ENCODE data around the gene LRP10. TPM values are rescaled to one million over a fixed set of nuclear protein-coding genes. Genes with fewer than 3 reads are reported as not detected.
"Not testable (repeated sequence)": the region's sequence is repeated elsewhere in the genome, so short reads cannot be mapped to it uniquely, and the experiment has no call there.

The LRP10 gene
- total RNA-seq, 2 donors from 2014 or later = 263 to 308 TPM

GRCh38 chr14:22842211-22843122 is 29.1 kb upstream of the LRP10 start:
- ATAC-seq (no peak), DNase-seq (no peak)
- intact Hi-C loops (cut with DNase I, micrococcal nuclease) = no loop called here

- no peak for ATAC-seq
- DNase-seq = no peak
These were observed 28.2 kb upstream of the LRP10 start for GRCh38 chr14:22843123-22843925.

GRCh38 chr14:22844221-22845102 is 27.1 kb upstream of the LRP10 start:
- ATAC-seq = no peak
- no peak for DNase-seq
- intact Hi-C loops (cut with DNase I, micrococcal nuclease) = no loop called here

More at GRCh38 chr14:22843123-22843925, 28.2 kb upstream of the LRP10 start:
- intact Hi-C loops (cut with DNase I, micrococcal nuclease) = no loop called here

DNA sequence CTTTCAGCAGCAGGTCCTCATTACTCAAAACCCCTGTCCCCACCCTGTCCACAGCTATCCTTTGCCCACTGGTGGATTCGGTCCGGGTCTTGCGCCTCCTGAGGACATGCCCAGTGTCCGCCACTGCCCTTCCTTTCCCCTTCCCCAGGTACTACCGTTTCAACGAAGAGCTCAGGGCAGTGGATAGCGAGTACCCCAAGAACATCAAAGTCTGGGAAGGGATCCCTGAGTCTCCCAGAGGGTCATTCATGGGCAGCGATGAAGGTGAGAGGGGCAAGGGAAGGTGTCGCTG is 26.5 kb upstream of the LRP10 start:
- ATAC-seq = no peak
- intact Hi-C loops (cut with DNase I, micrococcal nuclease) = no loop called here

GRCh38 chr14:22845821-22846625 is 25.5 kb upstream of the LRP10 start:
- DNase-seq (no peak), ATAC-seq (no peak)
- intact Hi-C loops (cut with DNase I, micrococcal nuclease) = no loop called here

More for the DNA sequence above, 26.5 kb upstream of the LRP10 start:
- DNase-seq = no peak

- no peak for ATAC-seq
- intact Hi-C loops (cut with DNase I, micrococcal nuclease) = no loop called here
- DNase-seq = no peak
These were observed 24.7 kb upstream of the LRP10 start for GRCh38 chr14:22846811-22847307.

- DNase-seq = no peak
- intact Hi-C loops (cut with DNase I, micrococcal nuclease) = no loop called here
- ATAC-seq = no peak
These were observed 23.7 kb upstream of the LRP10 start for GRCh38 chr14:22847661-22848341.

DNA sequence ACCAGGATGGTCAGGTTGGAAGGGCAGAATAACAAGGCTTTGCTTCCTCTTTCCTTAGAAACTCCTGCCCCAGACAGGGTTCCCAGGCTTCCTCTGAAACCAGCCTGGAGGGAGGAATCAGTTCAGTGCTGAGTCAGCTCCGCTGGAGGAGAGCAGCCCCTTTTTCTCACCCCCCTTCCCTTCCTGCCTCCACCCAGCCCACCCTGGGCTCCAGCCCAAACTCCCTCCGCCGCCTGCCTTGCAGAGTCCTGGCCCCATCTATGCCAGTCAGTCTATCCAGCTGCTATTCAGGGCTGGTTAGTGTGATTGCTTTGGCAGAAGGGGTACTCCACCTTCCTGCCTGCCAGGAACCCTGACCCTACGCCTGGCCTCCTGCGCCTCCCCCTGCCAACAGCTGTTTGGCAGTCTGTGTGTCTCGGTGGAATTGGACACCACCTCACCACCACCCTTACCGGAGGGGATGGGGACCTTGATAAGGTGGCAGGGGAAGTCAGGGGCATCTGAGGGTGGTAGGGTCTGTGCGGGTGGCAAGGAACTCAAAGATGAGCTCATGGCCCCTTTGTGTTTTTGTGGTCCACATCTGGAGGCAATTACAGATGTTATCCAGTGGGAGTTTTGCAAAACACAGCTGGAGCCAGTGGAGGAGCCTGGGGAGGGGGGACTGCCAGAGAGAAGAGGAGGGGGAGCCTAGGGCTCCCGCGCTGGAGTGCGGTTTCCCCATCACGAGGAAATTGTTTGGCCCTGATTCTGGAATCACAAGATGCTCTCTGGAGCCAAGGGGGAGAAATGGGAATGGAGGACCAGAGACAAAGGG is 23.0 kb upstream of the LRP10 start:
- DNase-seq (peak; percentile 50 to 66), ATAC-seq (no peak)

GRCh38 chr14:22849212-22849819 is 22.2 kb upstream of the LRP10 start:
- no peak for ATAC-seq
- DNase-seq = peak in 1 of 2 donors; percentile 55
- intact Hi-C loops (cut with DNase I, micrococcal nuclease) = no loop called here

More for the DNA sequence above, 23.0 kb upstream of the LRP10 start:
- intact Hi-C loops (cut with DNase I, micrococcal nuclease) = no loop called here

DNA sequence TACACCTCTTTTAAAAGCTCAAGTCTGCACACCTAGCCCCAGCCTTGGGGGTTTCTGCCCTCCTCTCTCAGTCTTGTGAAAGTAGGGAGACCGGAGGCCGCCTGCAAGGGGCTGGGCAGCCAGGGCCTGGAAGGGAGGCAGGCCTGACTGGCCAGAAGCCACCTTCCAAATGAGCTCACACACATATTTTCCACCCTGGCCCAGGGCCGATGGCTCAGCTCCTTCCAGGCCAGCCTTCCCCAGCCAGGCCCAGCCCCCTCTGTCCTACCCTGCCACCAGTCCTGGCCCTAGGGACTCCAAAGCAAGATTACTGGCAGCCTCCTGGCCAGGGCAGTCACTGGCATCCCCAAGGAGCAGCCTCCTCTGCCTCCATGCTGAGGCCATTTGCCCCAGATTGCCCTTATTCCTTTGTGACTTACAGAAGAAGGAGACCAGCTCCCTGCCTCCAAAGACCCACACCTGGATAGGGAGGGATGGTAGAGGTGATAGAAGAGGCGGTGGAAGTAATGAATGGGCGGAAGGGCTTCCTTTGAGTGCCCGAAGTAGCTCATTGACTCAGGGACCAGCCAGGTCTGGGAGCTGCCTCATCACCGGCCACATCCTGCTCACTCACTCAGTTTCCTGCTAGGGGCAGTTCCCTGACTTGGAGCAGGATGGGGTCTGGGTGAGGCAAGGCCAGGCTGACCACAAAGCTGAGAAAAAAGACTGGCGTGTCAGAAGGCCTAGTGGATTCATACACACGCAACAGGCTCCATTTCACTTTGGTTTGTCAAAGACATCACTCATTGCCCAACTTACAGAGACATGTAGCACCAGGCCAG is 20.4 kb upstream of the LRP10 start:
- DNase-seq (peak; percentile 61 to 79), ATAC-seq (no peak)
- intact Hi-C loops (cut with DNase I, micrococcal nuclease) = no loop called here

- ATAC-seq; DNase-seq; intact Hi-C loops (cut with DNase I, micrococcal nuclease): not testable (repeated sequence)
These were observed 19.4 kb upstream of the LRP10 start for GRCh38 chr14:22852178-22852577.

- intact Hi-C loops (cut with DNase I, micrococcal nuclease) = no loop called here
- no peak for ATAC-seq
- DNase-seq = peak in 1 of 2 donors; percentile 82
These were observed 19.0 kb upstream of the LRP10 start for GRCh38 chr14:22852599-22852939.

GRCh38 chr14:22852940-22853767 is 18.4 kb upstream of the LRP10 start:
- intact Hi-C loops (cut with DNase I, micrococcal nuclease) = no loop called here
- DNase-seq = peak; percentile 85 to 95
- peak; percentile 89 for ATAC-seq

DNA sequence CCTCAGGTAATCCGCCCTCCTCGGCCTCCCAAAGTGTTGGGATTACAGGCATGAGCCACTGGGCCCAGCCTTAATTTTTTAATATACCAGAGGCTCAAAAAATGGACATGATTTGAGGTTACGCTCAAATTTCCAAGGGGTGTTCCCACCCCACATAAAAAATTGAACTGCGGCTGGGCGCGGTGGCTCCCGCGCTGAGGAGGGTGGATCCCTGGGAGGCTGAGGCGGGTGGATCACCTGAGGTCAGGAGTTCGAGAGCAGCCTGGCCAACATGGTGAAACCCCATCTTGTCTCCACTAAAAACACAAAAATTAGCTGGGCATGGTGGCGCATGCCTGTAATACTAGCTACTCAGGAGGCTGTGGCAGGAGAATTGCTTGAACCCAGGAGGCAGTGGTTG is 17.2 kb upstream of the LRP10 start:
- ATAC-seq; DNase-seq; intact Hi-C loops (cut with DNase I, micrococcal nuclease): not testable (repeated sequence)
